T-helper 2 cell treated with Interferon-gamma antibody and Interleukin-4, amounts not matched to agents 5 μg/mL and 100 μg/mL, for 36 hours (primary cell): ENCODE data around the gene MPV17.
A peak's percentile ranks its signal among the peaks of the same experiment; 100 is the strongest.

Experiments
- DNase-seq: peaks from one replicate; pipeline ENCODE4 v3.0.0; 2021; ENCODE audit warnings: low spot score
- H3K27ac Mint-ChIP-seq: one replicate; pipeline ENCODE4 v1.8.0; 2021; ENCODE audit warnings: mild to moderate bottlenecking, mixed read lengths
- H3K27me3 Mint-ChIP-seq: one replicate; pipeline ENCODE4 v1.8.0; 2021; ENCODE audit warnings: low read depth, mixed read lengths
- H3K36me3 Mint-ChIP-seq: one replicate; pipeline ENCODE4 v1.8.0; 2021; ENCODE audit warnings: low read depth, mixed read lengths
- H3K4me1 Mint-ChIP-seq: one replicate; pipeline ENCODE4 v1.8.0; 2021; ENCODE audit warnings: low read depth, mixed read lengths
- H3K4me3 Mint-ChIP-seq: one replicate; pipeline ENCODE4 v1.8.0; 2022; ENCODE audit warnings: mild to moderate bottlenecking, moderate library complexity, mixed read lengths
- H3K9me3 Mint-ChIP-seq: one replicate; pipeline ENCODE4 v1.8.0; 2021; ENCODE audit warnings: mixed read lengths

MPV17 gene

GRCh38 chr2:27261926-27262298, 61.0 kb downstream of the MPV17 start:
- H3K27me3 Mint-ChIP-seq: peaks cover 45% of the 10 kb centered on the region
- peak overlapping the region; percentile 58 for H3K4me3 Mint-ChIP-seq
- DNase-seq: peak; percentile 30
- H3K27ac Mint-ChIP-seq: no peak overlapping the region
- no peaks in the 10 kb centered on the region for H3K9me3 Mint-ChIP-seq
- H3K4me1 Mint-ChIP-seq: peaks cover 17% of the 10 kb centered on the region
- peaks cover 2% of the 10 kb centered on the region for H3K36me3 Mint-ChIP-seq

- Mint-ChIP-seq H3K4me3 (peak overlapping the region; percentile 58), H3K9me3 (no peaks in the 10 kb centered on the region), H3K36me3 (peaks cover 2% of the 10 kb centered on the region), H3K27ac (no peak overlapping the region), H3K27me3 (peaks cover 45% of the 10 kb centered on the region), H3K4me1 (peaks cover 17% of the 10 kb centered on the region)
- DNase-seq: no peak
Measured at GRCh38 chr2:27261241-27261925, 61.5 kb downstream of the MPV17 start.
